ENCODE measurements around the gene ADAMTS20. TPM values are rescaled to one million over a fixed set of nuclear protein-coding genes. Genes with fewer than 3 reads are reported as not detected.

The ADAMTS20 gene
- total RNA-seq, 1 donor from 2014 or later: 0.22 TPM

DNA sequence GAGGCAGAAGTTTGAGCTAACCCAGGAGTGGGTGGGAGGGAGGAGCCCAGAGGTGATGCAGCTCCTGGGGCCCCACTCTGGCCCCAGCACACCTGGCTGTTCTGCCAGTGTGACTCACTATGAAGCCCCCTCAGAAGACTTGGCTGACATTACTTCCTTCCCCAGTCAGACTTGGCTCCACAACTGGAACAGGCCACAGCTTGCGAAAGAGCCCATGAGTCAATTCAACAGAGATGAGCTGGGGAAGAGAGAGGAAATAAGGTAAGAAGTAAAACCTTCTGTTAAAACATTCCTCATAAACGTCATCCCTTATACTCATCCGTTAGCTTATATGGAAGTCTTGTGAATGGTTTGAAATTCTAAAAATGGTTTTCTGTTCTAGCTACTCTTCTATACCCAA is 245.9 kb downstream of the ADAMTS20 start:
- DNase-seq (ENCODE audit: low spot score): no peak
- H3K4me1 Mint-ChIP-seq (ENCODE audit: low read depth): peaks cover 6% of the 10 kb centered on the region
- H3K27me3 Mint-ChIP-seq (ENCODE audit: low read depth): no peaks in the 10 kb centered on the region

DNA sequence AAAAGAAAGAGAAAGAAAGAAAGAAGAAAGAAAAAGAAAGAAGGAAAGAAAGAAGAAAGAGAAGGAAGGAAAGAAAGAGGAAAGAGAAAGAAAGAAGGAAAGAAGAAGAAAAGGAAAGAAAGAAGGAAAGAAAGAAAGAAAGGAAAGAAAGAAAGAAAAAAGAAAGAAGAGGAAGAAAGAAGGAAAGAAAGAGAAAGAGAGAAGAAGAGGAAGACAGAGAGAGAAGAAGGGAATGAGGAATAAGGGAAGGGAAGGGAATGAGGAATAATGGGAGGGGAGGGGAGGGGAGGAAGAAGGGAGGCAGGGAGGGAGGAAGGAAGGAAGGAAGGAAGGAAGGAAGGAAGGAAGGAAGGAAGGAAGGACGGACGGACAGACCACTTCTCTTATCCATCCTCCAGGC is 246.9 kb downstream of the ADAMTS20 start:
- no peaks in the 10 kb centered on the region for H3K4me1 Mint-ChIP-seq (ENCODE audit: low read depth)

More for the DNA sequence above, 245.9 kb downstream of the ADAMTS20 start:
- Mint-ChIP-seq H3K9me3 (ENCODE audit: low read depth) (peaks cover 8% of the 10 kb centered on the region), H3K36me3 (ENCODE audit: low read depth) (no peaks in the 10 kb centered on the region), H3K27ac (ENCODE audit: unreplicated experiment) (no peak overlapping the region), H3K4me3 (ENCODE audit: unreplicated experiment) (no peak overlapping the region)
- TF ChIP-seq, protein P1, sequence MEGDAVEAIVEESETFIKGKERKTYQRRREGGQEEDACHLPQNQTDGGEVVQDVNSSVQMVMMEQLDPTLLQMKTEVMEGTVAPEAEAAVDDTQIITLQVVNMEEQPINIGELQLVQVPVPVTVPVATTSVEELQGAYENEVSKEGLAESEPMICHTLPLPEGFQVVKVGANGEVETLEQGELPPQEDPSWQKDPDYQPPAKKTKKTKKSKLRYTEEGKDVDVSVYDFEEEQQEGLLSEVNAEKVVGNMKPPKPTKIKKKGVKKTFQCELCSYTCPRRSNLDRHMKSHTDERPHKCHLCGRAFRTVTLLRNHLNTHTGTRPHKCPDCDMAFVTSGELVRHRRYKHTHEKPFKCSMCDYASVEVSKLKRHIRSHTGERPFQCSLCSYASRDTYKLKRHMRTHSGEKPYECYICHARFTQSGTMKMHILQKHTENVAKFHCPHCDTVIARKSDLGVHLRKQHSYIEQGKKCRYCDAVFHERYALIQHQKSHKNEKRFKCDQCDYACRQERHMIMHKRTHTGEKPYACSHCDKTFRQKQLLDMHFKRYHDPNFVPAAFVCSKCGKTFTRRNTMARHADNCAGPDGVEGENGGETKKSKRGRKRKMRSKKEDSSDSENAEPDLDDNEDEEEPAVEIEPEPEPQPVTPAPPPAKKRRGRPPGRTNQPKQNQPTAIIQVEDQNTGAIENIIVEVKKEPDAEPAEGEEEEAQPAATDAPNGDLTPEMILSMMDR (IDR thresholded peaks at IDR 0.05): no peak

More for the DNA sequence above, 246.9 kb downstream of the ADAMTS20 start:
- no peak for DNase-seq (ENCODE audit: low spot score)
- TF ChIP-seq, protein P1 (IDR thresholded peaks at IDR 0.05): no peak
- H3K27me3 Mint-ChIP-seq (ENCODE audit: low read depth): no peaks in the 10 kb centered on the region
- peaks cover 4% of the 10 kb centered on the region for H3K9me3 Mint-ChIP-seq (ENCODE audit: low read depth)
- H3K36me3 Mint-ChIP-seq (ENCODE audit: low read depth): no peaks in the 10 kb centered on the region
- no peak overlapping the region for H3K27ac Mint-ChIP-seq (ENCODE audit: unreplicated experiment)
- no peak overlapping the region for H3K4me3 Mint-ChIP-seq (ENCODE audit: unreplicated experiment)

Other genes with a start within 250 kb of the ADAMTS20 start
- 6.9 to 14.1 TPM (median 7.7 TPM) in 3 replicates for gene PUS7L, start 206.6 kb upstream of the ADAMTS20 start, total RNA-seq
- 6.5 to 7.5 TPM (median 7.3 TPM) in 3 replicates for gene IRAK4, start 206.7 kb upstream of the ADAMTS20 start, total RNA-seq